Measurements from ENCODE around the gene HNRNPA1.
A peak's percentile ranks its signal among the peaks of the same experiment; 100 is the strongest.

Gene HNRNPA1

DNA sequence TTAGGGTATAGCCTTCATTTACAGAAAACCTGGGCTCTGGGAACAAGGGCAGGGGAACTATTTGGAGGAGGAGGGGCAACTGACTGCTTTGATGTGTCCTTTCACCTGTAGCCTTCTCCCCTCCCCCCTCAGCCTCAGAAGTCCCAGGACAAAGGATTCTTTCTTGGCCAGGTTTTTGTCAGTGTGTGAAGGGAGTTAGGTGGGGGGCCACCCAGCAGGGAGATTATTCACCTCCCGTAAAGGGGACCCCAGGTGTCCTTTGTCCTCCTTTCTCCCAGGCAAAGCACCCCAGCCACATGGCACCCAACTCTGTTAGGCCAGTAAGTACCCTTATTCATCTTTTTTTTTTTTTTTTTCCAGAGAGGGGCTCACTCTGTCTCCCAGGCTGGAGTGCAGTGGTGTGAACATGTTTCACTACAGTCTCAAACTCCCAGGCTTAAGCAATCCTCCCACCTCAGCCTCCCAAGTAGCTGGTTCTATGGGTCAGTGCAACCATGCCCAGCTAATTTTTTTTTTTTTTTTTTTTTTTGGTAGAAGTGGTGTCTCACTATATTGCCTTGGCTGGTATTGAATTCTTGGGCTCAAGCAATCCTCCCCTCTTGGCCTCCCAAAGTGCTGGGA lies 21.0 kb downstream of the HNRNPA1 start:
- no peaks in the 10 kb centered on the region for H3K9me3 ChIP-seq (ENCODE audit: insufficient read depth, low read length, severe bottlenecking)
- H3K4me3 ChIP-seq (ENCODE audit: low read depth in 1 of 2, low read length in 2 of 2): no peak overlapping the region
- H3K4me2 ChIP-seq (ENCODE audit: insufficient read depth, low read length): no peak overlapping the region
- H3K36me3 ChIP-seq (ENCODE audit: insufficient read depth, low read length): no peaks in the 10 kb centered on the region
- peaks cover 39% of the 10 kb centered on the region for H3K27me3 ChIP-seq (ENCODE audit: insufficient read depth, low read length, poor library complexity)
- H4K20me1 ChIP-seq (ENCODE audit: insufficient read depth, low read length): no peaks in the 10 kb centered on the region
- DNase-seq (no peak), ATAC-seq (ENCODE audit: insufficient read depth, low read depth) (no peak)
- no peak for TF ChIP-seq EZH2 (IDR thresholded peaks at IDR 0.05; ENCODE audit: borderline replicate concordance, low read depth, low read length, severe bottlenecking)
- TF ChIP-seq, protein P1, sequence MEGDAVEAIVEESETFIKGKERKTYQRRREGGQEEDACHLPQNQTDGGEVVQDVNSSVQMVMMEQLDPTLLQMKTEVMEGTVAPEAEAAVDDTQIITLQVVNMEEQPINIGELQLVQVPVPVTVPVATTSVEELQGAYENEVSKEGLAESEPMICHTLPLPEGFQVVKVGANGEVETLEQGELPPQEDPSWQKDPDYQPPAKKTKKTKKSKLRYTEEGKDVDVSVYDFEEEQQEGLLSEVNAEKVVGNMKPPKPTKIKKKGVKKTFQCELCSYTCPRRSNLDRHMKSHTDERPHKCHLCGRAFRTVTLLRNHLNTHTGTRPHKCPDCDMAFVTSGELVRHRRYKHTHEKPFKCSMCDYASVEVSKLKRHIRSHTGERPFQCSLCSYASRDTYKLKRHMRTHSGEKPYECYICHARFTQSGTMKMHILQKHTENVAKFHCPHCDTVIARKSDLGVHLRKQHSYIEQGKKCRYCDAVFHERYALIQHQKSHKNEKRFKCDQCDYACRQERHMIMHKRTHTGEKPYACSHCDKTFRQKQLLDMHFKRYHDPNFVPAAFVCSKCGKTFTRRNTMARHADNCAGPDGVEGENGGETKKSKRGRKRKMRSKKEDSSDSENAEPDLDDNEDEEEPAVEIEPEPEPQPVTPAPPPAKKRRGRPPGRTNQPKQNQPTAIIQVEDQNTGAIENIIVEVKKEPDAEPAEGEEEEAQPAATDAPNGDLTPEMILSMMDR (IDR thresholded peaks at IDR 0.05; ENCODE audit: borderline replicate concordance, extremely low read depth, low read length, poor library complexity, severe bottlenecking): no peak
- H3K79me2 ChIP-seq (ENCODE audit: insufficient read depth, low read length): no peaks in the 10 kb centered on the region
- no peak overlapping the region for H2AFZ ChIP-seq (ENCODE audit: low read depth, low read length)
- H3K27ac ChIP-seq (ENCODE audit: low read length): no peak overlapping the region
- no peak overlapping the region for H3K9ac ChIP-seq (ENCODE audit: low read depth, low read length)
- H3K4me1 ChIP-seq (ENCODE audit: insufficient read depth, low read length): peaks cover 17% of the 10 kb centered on the region

DNA sequence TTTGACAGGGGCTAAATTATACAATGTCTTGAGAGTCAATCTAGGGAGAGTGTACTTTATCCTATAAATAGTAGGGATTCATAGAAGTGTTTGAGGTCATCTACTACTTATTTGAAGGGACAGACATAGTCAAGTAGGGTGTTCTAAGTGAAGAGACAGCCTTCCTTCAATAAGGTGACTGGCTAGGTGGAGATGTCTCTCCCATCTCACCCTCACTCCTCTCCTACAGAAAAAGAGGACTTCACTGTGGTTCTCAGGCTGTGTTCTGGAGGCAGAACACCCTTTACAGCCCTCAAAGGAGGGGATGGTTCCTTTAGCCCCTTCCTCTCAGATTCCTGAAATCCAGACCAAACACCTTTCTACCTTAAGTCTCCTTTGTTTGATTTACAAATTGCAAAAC lies 23.1 kb downstream of the HNRNPA1 start:
- H3K79me2 ChIP-seq (ENCODE audit: insufficient read depth, low read length): no peaks in the 10 kb centered on the region
- ATAC-seq (ENCODE audit: insufficient read depth, low read depth) (no peak), DNase-seq (no peak)
- H3K27ac ChIP-seq (ENCODE audit: low read length): no peak overlapping the region
- peaks cover 17% of the 10 kb centered on the region for H3K4me1 ChIP-seq (ENCODE audit: insufficient read depth, low read length)
- peak overlapping the region; percentile 62 for H3K4me2 ChIP-seq (ENCODE audit: insufficient read depth, low read length)
- no peaks in the 10 kb centered on the region for H4K20me1 ChIP-seq (ENCODE audit: insufficient read depth, low read length)
- no peak overlapping the region for H3K9ac ChIP-seq (ENCODE audit: low read depth, low read length)
- no peaks in the 10 kb centered on the region for H3K36me3 ChIP-seq (ENCODE audit: insufficient read depth, low read length)
- H3K27me3 ChIP-seq (ENCODE audit: insufficient read depth, low read length, poor library complexity): peaks cover 39% of the 10 kb centered on the region
- H2AFZ ChIP-seq (ENCODE audit: low read depth, low read length): no peak overlapping the region
- TF ChIP-seq, protein P1 (IDR thresholded peaks at IDR 0.05; ENCODE audit: borderline replicate concordance, extremely low read depth, low read length, poor library complexity, severe bottlenecking): no peak
- TF ChIP-seq EZH2 (IDR thresholded peaks at IDR 0.05; ENCODE audit: borderline replicate concordance, low read depth, low read length, severe bottlenecking): no peak
- H3K4me3 ChIP-seq (ENCODE audit: low read depth in 1 of 2, low read length in 2 of 2): no peak overlapping the region
- no peaks in the 10 kb centered on the region for H3K9me3 ChIP-seq (ENCODE audit: insufficient read depth, low read length, severe bottlenecking)

DNA sequence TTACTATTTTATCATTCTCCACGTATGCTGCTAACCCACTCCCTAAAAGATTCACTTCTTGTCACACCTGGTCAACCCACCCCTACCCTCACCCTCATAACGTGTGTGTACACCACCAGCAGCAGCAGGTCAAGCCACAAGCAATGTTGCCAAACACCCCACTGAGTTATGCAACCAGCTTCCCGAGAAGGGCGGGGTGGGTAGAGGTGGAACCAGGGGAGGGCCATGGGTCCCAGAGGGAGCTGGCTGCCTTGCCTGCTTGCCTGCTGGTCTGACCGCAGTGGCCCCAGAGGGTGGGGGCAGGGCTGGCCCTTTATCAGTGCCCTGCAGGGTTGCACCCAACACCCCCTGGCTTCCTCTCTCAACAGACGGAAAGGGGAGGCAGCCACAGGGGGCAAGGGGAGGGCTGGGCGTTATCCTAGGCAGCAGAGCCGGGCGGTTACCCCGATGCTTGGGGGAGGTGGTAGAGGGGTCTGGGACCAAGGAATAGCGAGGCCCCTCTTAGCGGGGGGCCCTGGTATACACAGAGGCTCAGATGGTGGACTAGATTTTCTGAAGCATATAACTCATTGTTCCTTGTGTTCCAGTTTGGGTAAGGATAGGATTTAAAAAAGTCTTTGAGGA lies 23.8 kb downstream of the HNRNPA1 start:
- TF ChIP-seq, protein P1 (IDR thresholded peaks at IDR 0.05; ENCODE audit: borderline replicate concordance, extremely low read depth, low read length, poor library complexity, severe bottlenecking): no peak
- no peak for TF ChIP-seq EZH2 (IDR thresholded peaks at IDR 0.05; ENCODE audit: borderline replicate concordance, low read depth, low read length, severe bottlenecking)
- DNase-seq (peak; percentile 90), ATAC-seq (ENCODE audit: insufficient read depth, low read depth) (peak; percentile 94)
- Histone ChIP-seq H3K9ac (ENCODE audit: low read depth, low read length) (peak overlapping the region; percentile 25), H3K4me2 (ENCODE audit: insufficient read depth, low read length) (peak overlapping the region; percentile 62), H4K20me1 (ENCODE audit: insufficient read depth, low read length) (no peaks in the 10 kb centered on the region), H3K27ac (ENCODE audit: low read length) (peak overlapping the region; percentile 26), H2AFZ (ENCODE audit: low read depth, low read length) (peak overlapping the region; percentile 10; the same call in 1 of the 2 replicates), H3K9me3 (ENCODE audit: insufficient read depth, low read length, severe bottlenecking) (no peaks in the 10 kb centered on the region), H3K36me3 (ENCODE audit: insufficient read depth, low read length) (no peaks in the 10 kb centered on the region), H3K4me1 (ENCODE audit: insufficient read depth, low read length) (peaks cover 17% of the 10 kb centered on the region), H3K79me2 (ENCODE audit: insufficient read depth, low read length) (no peaks in the 10 kb centered on the region), H3K4me3 (ENCODE audit: low read depth in 1 of 2, low read length in 2 of 2) (peak overlapping the region in 1 of 2 experiments; percentile 42; a peak in 2 of 4 replicates), H3K27me3 (ENCODE audit: insufficient read depth, low read length, poor library complexity) (peaks cover 34% of the 10 kb centered on the region)
